Measurements from ENCODE around the gene POU2AF2. TPM values are rescaled to one million over a fixed set of nuclear protein-coding genes. Genes with fewer than 3 reads are reported as not detected.

POU2AF2 gene
- total and polyA plus RNA-seq, 2 experiments from 2014 or later, result 0.89 TPM; not detected in 1

DNA sequence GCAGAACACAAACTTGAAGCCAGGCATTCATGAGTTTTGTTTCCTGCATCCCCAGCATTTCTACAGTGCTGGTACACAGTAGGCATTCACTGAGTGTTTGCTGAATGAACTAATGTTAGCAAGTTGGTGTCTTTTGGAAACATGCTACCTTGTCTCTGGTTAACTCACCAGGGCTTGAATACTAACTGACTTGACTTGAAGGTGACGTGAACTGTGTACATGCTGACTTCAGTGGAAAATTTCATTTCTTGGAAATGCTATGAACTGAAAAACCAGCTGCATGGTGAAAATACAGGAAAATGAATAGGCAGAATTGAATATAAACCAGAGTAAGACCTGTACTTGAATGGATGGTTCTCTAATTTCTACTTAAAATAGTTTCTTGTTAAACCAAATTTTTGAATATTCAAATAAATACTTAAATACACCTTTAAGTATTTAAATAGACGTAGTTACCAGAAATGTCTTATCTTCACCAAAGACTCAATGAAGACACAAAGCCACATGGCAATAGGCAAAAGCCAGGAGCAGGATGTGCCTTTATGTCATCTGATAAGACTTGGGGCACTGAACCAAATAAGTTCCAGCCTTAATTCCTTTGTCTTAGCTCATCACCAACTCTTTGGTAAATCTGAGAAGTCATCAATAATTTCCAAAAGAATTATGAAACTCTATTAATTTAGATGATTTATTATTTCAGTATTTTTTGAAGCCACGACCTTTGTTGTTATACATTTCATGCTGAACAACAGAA, 39.7 kb upstream of the POU2AF2 start:
- no peak overlapping the region for H3K27ac ChIP-seq
- no peak overlapping the region for H3K4me3 ChIP-seq
- H3K9me3 ChIP-seq (ENCODE audit: low read depth), result no peaks in the 10 kb centered on the region
- no peaks in the 10 kb centered on the region for H3K79me2 ChIP-seq
- TF ChIP-seq EZH2phosphoT487 (IDR thresholded peaks at IDR 0.05; ENCODE audit: low read depth, severe bottlenecking, unreplicated experiment), result no peak
- no peak for TF ChIP-seq EZH2 (IDR thresholded peaks at IDR 0.05; ENCODE audit: borderline replicate concordance)
- TF ChIP-seq, protein P1, sequence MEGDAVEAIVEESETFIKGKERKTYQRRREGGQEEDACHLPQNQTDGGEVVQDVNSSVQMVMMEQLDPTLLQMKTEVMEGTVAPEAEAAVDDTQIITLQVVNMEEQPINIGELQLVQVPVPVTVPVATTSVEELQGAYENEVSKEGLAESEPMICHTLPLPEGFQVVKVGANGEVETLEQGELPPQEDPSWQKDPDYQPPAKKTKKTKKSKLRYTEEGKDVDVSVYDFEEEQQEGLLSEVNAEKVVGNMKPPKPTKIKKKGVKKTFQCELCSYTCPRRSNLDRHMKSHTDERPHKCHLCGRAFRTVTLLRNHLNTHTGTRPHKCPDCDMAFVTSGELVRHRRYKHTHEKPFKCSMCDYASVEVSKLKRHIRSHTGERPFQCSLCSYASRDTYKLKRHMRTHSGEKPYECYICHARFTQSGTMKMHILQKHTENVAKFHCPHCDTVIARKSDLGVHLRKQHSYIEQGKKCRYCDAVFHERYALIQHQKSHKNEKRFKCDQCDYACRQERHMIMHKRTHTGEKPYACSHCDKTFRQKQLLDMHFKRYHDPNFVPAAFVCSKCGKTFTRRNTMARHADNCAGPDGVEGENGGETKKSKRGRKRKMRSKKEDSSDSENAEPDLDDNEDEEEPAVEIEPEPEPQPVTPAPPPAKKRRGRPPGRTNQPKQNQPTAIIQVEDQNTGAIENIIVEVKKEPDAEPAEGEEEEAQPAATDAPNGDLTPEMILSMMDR (IDR thresholded peaks at IDR 0.05; ENCODE audit: poor library complexity), result no peak
- H2AFZ ChIP-seq, result no peak overlapping the region
- H3K27me3 ChIP-seq, result no peaks in the 10 kb centered on the region
- no peak overlapping the region for H3K4me2 ChIP-seq
- H4K20me1 ChIP-seq (ENCODE audit: insufficient read depth, poor library complexity, severe bottlenecking), result no peaks in the 10 kb centered on the region
- WGBS (ENCODE audit: low lambda C conversion rate, missing lambda C conversion rate), result 91% methylated on average over 3 of the region's 3 CpGs
- no peak for DNase-seq (ENCODE audit: low spot score)
- H3K4me1 ChIP-seq (ENCODE audit: insufficient read depth), result no peaks in the 10 kb centered on the region
- H3K36me3 ChIP-seq (replicated peaks; ENCODE audit: insufficient read depth, low read depth), result no peaks in the 10 kb centered on the region
- H3K9me2 ChIP-seq (replicated peaks; ENCODE audit: insufficient read depth), result no peaks in the 10 kb centered on the region

DNA sequence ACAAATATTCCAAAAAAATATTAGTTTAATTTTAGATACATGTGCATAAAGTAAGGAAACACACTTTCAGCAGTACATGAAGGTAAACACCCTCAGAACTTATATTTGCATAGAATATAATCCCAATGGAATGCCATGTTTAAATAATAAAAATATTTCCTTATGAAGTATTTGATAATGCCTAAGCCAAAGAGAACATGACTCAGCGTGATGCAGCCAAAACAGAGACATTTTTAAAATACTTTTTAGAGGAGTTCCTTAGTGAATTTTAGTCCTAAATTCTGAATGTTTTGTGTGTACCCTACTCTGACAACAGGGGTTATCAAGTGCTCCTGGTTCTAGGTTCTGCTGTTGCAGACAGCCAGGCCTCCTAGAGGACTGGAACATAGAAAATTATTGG, 39.1 kb upstream of the POU2AF2 start:
- H3K4me3 ChIP-seq, result no peak overlapping the region
- 69% methylated on average over 1 of the region's 1 CpG for WGBS (ENCODE audit: low lambda C conversion rate, missing lambda C conversion rate)

DNA sequence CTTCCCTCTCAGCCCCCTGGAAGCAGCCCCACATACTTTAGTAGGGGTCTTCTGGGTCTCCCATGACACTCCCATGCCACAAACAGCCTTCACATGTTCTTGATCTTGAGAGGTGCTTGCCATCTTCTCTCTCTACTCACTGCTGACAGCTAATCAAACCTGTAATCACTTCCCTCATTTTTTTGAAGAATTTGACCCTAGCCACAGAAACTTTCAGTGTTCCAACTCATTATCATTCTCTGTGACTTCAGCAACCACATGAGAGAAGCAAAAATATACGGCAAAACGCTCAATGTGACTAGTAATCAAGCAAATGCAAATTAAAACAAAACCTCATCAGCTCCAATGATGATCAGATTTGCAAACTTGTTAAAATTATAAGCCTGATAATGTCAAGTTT, 38.3 kb upstream of the POU2AF2 start:
- 93% methylated on average over 2 of the region's 2 CpGs for WGBS (ENCODE audit: low lambda C conversion rate, missing lambda C conversion rate)
- Histone ChIP-seq H3K9me2 (replicated peaks; ENCODE audit: insufficient read depth) (no peaks in the 10 kb centered on the region), H3K4me3 (no peak overlapping the region), H3K27me3 (no peaks in the 10 kb centered on the region), H3K4me1 (ENCODE audit: insufficient read depth) (no peaks in the 10 kb centered on the region), H3K27ac (no peak overlapping the region), H3K4me2 (no peak overlapping the region), H3K36me3 (replicated peaks; ENCODE audit: insufficient read depth, low read depth) (no peaks in the 10 kb centered on the region), H2AFZ (no peak overlapping the region), H3K79me2 (no peaks in the 10 kb centered on the region), H3K9me3 (ENCODE audit: low read depth) (no peaks in the 10 kb centered on the region), H4K20me1 (ENCODE audit: insufficient read depth, poor library complexity, severe bottlenecking) (no peaks in the 10 kb centered on the region)
- TF ChIP-seq EZH2phosphoT487 (IDR thresholded peaks at IDR 0.05; ENCODE audit: low read depth, severe bottlenecking, unreplicated experiment) (no peak), EZH2 (IDR thresholded peaks at IDR 0.05; ENCODE audit: borderline replicate concordance) (no peak)
- TF ChIP-seq, protein P1 (IDR thresholded peaks at IDR 0.05; ENCODE audit: poor library complexity), result no peak
- DNase-seq (ENCODE audit: low spot score), result no peak

More for the DNA sequence above, 39.1 kb upstream of the POU2AF2 start:
- no peak overlapping the region for H2AFZ ChIP-seq
- no peaks in the 10 kb centered on the region for H4K20me1 ChIP-seq (ENCODE audit: insufficient read depth, poor library complexity, severe bottlenecking)
- no peaks in the 10 kb centered on the region for H3K36me3 ChIP-seq (replicated peaks; ENCODE audit: insufficient read depth, low read depth)
- no peaks in the 10 kb centered on the region for H3K9me3 ChIP-seq (ENCODE audit: low read depth)
- TF ChIP-seq EZH2 (IDR thresholded peaks at IDR 0.05; ENCODE audit: borderline replicate concordance), result no peak
- TF ChIP-seq EZH2phosphoT487 (IDR thresholded peaks at IDR 0.05; ENCODE audit: low read depth, severe bottlenecking, unreplicated experiment), result no peak
- TF ChIP-seq, protein P1 (IDR thresholded peaks at IDR 0.05; ENCODE audit: poor library complexity), result no peak
- no peaks in the 10 kb centered on the region for H3K9me2 ChIP-seq (replicated peaks; ENCODE audit: insufficient read depth)
- no peaks in the 10 kb centered on the region for H3K27me3 ChIP-seq
- no peak overlapping the region for H3K4me2 ChIP-seq
- no peaks in the 10 kb centered on the region for H3K79me2 ChIP-seq
- no peak overlapping the region for H3K27ac ChIP-seq
- no peaks in the 10 kb centered on the region for H3K4me1 ChIP-seq (ENCODE audit: insufficient read depth)
- DNase-seq (ENCODE audit: low spot score), result no peak

All from hepatocyte (in vitro differentiated cells).